Sigmoid colon (tissue), 7 donors: Measurements from ENCODE around the gene BDH2. TPM values are rescaled to one million over a fixed set of nuclear protein-coding genes. Genes with fewer than 3 reads are reported as not detected.

Experiments
- DNase-seq: peaks from one replicate; pipeline ENCODE4 v3.0.0-alpha.2; 2019
- H3K27ac ChIP-seq, 4 donors: fragments of 200-600 bp; sonication (generic); one replicate each; pipeline ENCODE4 v1.5.1; 2016 to 2019; ENCODE audit warnings: mild to moderate bottlenecking in 1 of 4
- H3K27me3 ChIP-seq, 3 donors: fragments of 200-600 bp; sonication (generic); one replicate each; pipeline ENCODE4 v1.5.1; 2019; ENCODE audit warnings: mild to moderate bottlenecking in 1 of 3
- H3K36me3 ChIP-seq, 4 donors: fragments of 200-600 bp; sonication (generic); one replicate each; pipeline ENCODE4 v1.5.1; 2016 to 2019
- H3K4me1 ChIP-seq, 4 donors: fragments of 200-600 bp; sonication (generic); one replicate each; pipeline ENCODE4 v1.5.1; 2017 to 2019
- H3K4me3 ChIP-seq, 4 donors: fragments of 200-600 bp; sonication (generic); one replicate each; pipeline ENCODE4 v1.5.1; 2017 to 2019; ENCODE audit warnings: mild to moderate bottlenecking in 2 of 4, moderate library complexity in 1 of 4
- H3K9me3 ChIP-seq, 4 donors: fragments of 200-600 bp in 3 of 4; sonication (generic) in 3 of 4; one replicate each; pipeline versions ENCODE4 v1.5.1 to v1.6.1; 2013 to 2019
- CTCF ChIP-seq, 4 experiments: fragments of 450-650 bp in 3 of 4; fragments of 200-600 bp in 1 of 4; IDR thresholded peaks; one replicate each; pipeline ENCODE4 v1.5.1; 2016 to 2019; ENCODE audit warnings: antibody characterized with exemption in 4 of 4, mild to moderate bottlenecking in 3 of 4, moderate library complexity in 2 of 4
- EP300 ChIP-seq, 4 donors: sonication (generic); formaldehyde crosslinking; IDR thresholded peaks; one replicate each; pipeline ENCODE4 v1.6.1; 2017; ENCODE audit warnings: antibody characterized with exemption in 4 of 4
- POLR2A ChIP-seq, 2 donors: fragments of 450-650 bp; IDR thresholded peaks; one replicate each; pipeline ENCODE4 v1.6.1; 2016; ENCODE audit warnings: antibody characterized with exemption in 2 of 2, mild to moderate bottlenecking in 2 of 2, moderate library complexity in 2 of 2
- POLR2AphosphoS5 ChIP-seq, 4 donors: sonication (generic); formaldehyde crosslinking; IDR thresholded peaks; one replicate each; pipeline ENCODE4 v1.6.1; 2017; ENCODE audit warnings: antibody characterized with exemption in 4 of 4
- WGBS, 2 donors: extraction: QIAGEN DNeasy Blood & Tissue Kit; methylation state at CpG; one replicate each; pipeline ENCODE4 v1.1.7; 2013; 5-methylcytosine and 5-hydroxymethylcytosine counted together
- intact Hi-C: fragments of 100-400 bp; cut with DNase I; formaldehyde crosslinking; loops from one replicate; pipeline ENCODE4 v1.15.1; 2023
- polyA plus RNA-seq, 3 donors: library from polyadenylated mRNA; stranded (reverse); fragments of 200-250 nt; gene quantifications; one replicate each; pipeline ENCODE4 v1.2.3, GENCODE V29; 2013
- total RNA-seq, 4 donors: library from RNA; depleted of rRNA; stranded (reverse); fragments of >200 nt; gene quantifications; one replicate each; pipeline ENCODE4 v1.1.0, GENCODE V29; 2016
- donor health status: healthy with polysubstance abuse.
- donor health status: Bipolar disorder and iron deficiency.
- donor health status: healthy.

BDH2 gene
- total RNA-seq: 10 to 100 TPM; 47.6 to 54.0 (median 50.2) TPM
- polyA plus RNA-seq: 10 to 100 TPM; 31.7 to 62.7 (median 56.5) TPM

- peak within 1 kb of the TSS; percentile 55 to 71 (median 68) for H3K27ac ChIP-seq
- H3K9me3 ChIP-seq: no peaks in the 10 kb centered on the region
- peak within 1 kb of the TSS; percentile 21 to 51 (median 44) for H3K4me3 ChIP-seq
- H3K36me3 ChIP-seq: no peaks in the 10 kb centered on the region
- H3K4me1 ChIP-seq: peaks cover 0 to 36% (median 18%) of the 10 kb centered on the region in 4 donors
- no peaks in the 10 kb centered on the region for H3K27me3 ChIP-seq
- intact Hi-C loops: loop anchor here (2.0 to 10.0 kb wide), 7 partner anchors 23 to 653 kb away; partner anchors contain the start of genes MANBA, NFKB1, SLC9B1 and SLC9B2
- peak; percentile 81 for DNase-seq
- peak in 1 of 2 donors; percentile 41 for TF ChIP-seq POLR2A (IDR thresholded peaks at IDR 0.05)
- no peak for TF ChIP-seq EP300 (IDR thresholded peaks at IDR 0.05)
- peak; percentile 60 to 82 (median 74) for TF ChIP-seq POLR2AphosphoS5 (IDR thresholded peaks at IDR 0.05)
- peak; percentile 58 to 73 (median 66) for TF ChIP-seq CTCF (IDR thresholded peaks at IDR 0.05)
- 7 to 13% methylated on average over 11 of the region's 11 CpGs for WGBS, 2 donors
Measured at GRCh38 chr4:103099691-103100392, at the start of gene BDH2. TSS of gene BDH2 (minus strand) at chr4:103099834. CDS start at chr4:103096254, 3,580 bp downstream.

- H3K4me1 ChIP-seq: no peaks in the 10 kb centered on the region
- no peaks in the 10 kb centered on the region for H3K27me3 ChIP-seq
- 88 to 93% methylated on average over 4 of the region's 4 CpGs for WGBS, 2 donors
- no peak overlapping the region for H3K27ac ChIP-seq
- TF ChIP-seq CTCF (IDR thresholded peaks at IDR 0.05) (no peak), POLR2A (IDR thresholded peaks at IDR 0.05) (no peak), POLR2AphosphoS5 (IDR thresholded peaks at IDR 0.05) (no peak), EP300 (IDR thresholded peaks at IDR 0.05) (no peak)
- H3K9me3 ChIP-seq: no peaks in the 10 kb centered on the region
- intact Hi-C loops: no loop called here
- DNase-seq: no peak
- H3K4me3 ChIP-seq: no peak overlapping the region
- H3K36me3 ChIP-seq: no peaks in the 10 kb centered on the region
Measured at GRCh38 chr4:103144926-103145325, 45.3 kb upstream of the BDH2 start.

- intact Hi-C loops: no loop called here
- Histone ChIP-seq H3K9me3 (no peaks in the 10 kb centered on the region), H3K4me1 (no peaks in the 10 kb centered on the region), H3K4me3 (no peak overlapping the region), H3K36me3 (no peaks in the 10 kb centered on the region), H3K27me3 (no peaks in the 10 kb centered on the region), H3K27ac (no peak overlapping the region)
- no peak for DNase-seq
- 92 to 94% methylated on average over 1 of the region's 1 CpG for WGBS, 2 donors
- TF ChIP-seq POLR2AphosphoS5 (IDR thresholded peaks at IDR 0.05): no peak
Measured at GRCh38 chr4:103137446-103137827, 37.8 kb upstream of the BDH2 start.

GRCh38 chr4:103136671-103137445, 37.2 kb upstream of the BDH2 start:
- intact Hi-C loops: no loop called here
- Histone ChIP-seq H3K9me3 (no peaks in the 10 kb centered on the region), H3K4me1 (no peaks in the 10 kb centered on the region), H3K27ac (no peak overlapping the region), H3K36me3 (no peaks in the 10 kb centered on the region), H3K27me3 (no peaks in the 10 kb centered on the region), H3K4me3 (no peak overlapping the region)
- DNase-seq: no peak
- WGBS, 2 donors: 50 to 63% methylated on average over 1 of the region's 1 CpG
- TF ChIP-seq POLR2A (IDR thresholded peaks at IDR 0.05): no peak
- TF ChIP-seq CTCF (IDR thresholded peaks at IDR 0.05): no peak
- TF ChIP-seq EP300 (IDR thresholded peaks at IDR 0.05): no peak
- no peak for TF ChIP-seq POLR2AphosphoS5 (IDR thresholded peaks at IDR 0.05)

GRCh38 chr4:103129174-103129573, 29.5 kb upstream of the BDH2 start:
- Histone ChIP-seq H3K27me3 (no peaks in the 10 kb centered on the region), H3K27ac (no peak overlapping the region), H3K9me3 (no peaks in the 10 kb centered on the region), H3K4me3 (no peak overlapping the region), H3K4me1 (no peaks in the 10 kb centered on the region), H3K36me3 (no peaks in the 10 kb centered on the region)
- WGBS, 2 donors: 88 to 92% methylated on average over 8 of the region's 8 CpGs
- no peak for DNase-seq
- TF ChIP-seq POLR2A (IDR thresholded peaks at IDR 0.05) (no peak), CTCF (IDR thresholded peaks at IDR 0.05) (no peak), POLR2AphosphoS5 (IDR thresholded peaks at IDR 0.05) (no peak)
- intact Hi-C loops: no loop called here
